DMS79 (cell line): ENCODE data around the gene PRSS48.
"Not testable (repeated sequence)": the region's sequence is repeated elsewhere in the genome, so short reads cannot be mapped to it uniquely, and the experiment has no call there.

Source experiments
- DNase-seq: peaks from one replicate; lab custom pipeline; 2025; lab: John Stamatoyannopoulos, UW

PRSS48 gene

DNA sequence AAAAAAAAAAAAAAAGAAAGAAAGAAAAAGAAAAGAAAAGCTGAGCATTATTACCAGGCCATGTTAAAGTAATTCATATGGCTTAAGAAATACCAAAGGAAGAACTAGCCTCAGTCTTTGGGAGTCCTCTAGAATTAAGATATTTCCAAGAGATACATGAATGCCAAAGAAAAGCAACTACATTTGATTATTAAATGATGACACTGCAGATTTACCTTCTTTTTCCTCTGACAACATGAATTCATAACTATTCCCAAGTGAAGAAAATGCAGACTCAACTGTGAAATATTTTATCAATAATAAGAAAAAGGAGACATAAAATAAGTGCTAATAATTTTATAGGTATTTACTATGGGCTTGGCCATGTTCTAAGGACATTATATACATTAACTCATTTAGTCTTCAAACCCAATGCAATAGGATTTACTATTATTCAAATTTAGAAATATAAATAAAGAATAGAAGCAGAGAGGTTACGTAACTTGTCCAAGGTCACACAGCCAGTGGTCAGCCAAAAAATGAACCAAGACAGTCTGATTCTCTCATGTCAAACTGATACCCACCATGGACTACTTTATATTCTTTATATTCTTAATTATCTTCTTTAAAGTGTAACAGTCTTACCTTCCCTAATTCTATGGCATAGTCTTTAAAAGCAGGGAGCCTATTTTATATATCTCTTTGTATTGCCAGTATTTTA, 41.5 kb downstream of the PRSS48 start:
- no peak for DNase-seq

DNA sequence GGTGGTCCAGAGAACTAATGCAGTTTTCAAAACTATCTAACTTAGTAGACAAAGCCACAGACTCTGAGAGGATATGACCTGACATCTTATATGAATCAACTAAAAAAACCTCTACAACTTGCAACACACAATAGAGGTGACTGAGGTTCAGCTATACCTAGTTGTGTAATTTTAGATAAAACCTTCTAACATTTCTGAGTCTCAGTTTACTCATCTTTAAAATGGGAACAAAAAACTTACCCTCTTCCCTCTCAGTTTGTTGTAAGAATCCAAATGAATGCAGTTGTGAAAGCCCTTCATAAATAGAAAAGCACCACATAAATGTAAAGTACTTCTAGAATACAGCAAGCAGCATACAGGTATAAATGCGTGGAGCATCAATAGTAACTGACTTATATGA, 42.5 kb downstream of the PRSS48 start:
- DNase-seq: no peak

DNA sequence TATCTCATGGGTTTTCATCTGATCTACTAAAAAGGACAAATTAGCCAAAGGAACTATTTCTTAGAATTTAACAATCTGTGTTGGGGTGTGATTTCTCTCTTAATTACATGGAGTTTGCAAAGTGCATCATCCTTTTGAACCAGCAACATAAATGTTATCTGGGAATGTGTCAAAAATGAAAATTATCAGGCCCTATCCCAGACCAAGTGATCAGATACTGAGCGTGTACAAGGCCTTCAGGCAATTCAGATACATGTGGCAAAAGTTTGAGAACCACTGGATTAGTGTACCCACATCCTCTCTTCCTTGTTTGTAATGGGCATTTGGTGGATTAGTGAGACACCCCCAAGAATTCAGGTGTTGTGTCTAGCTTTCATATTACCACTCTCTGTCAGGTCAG, 44.6 kb downstream of the PRSS48 start:
- DNase-seq: no peak

DNA sequence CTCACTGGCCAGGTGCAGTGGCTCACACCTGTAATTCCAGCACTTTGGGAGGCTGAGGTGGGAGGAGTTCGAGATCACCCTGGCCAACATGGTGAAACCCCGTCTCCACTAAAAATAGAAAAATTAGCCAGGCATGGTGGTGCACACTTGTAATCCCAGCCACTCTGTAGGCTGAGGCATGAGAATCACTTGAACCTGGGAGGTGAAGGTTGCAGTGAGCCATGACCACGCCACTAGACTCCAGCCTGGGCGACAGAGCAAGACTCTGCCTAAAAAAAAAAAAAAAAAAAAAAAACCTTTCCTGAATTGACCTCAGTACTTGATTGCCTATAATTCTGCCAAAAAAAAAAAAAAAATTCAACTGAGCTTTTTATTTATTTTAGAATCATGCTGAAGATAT, 45.2 kb downstream of the PRSS48 start:
- DNase-seq: not testable (repeated sequence)

DNA sequence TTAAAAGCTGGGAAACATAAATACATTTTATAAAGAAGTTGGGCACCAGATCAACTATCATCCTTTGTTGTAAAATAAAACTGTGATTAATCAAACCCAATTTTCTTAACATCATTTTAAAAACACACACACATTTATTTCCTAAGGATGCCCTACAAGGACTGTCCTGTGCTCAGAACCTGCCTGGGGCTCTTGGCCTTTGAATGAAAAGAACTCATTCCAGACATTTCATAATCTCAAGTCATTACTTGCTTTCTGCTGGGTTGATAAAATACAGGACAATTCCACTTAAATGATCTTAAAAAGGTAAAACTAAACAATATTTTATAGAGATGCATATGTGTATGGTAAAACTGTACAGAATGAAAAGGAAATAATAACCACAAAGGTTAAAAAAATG, 45.6 kb downstream of the PRSS48 start:
- DNase-seq: no peak

DNA sequence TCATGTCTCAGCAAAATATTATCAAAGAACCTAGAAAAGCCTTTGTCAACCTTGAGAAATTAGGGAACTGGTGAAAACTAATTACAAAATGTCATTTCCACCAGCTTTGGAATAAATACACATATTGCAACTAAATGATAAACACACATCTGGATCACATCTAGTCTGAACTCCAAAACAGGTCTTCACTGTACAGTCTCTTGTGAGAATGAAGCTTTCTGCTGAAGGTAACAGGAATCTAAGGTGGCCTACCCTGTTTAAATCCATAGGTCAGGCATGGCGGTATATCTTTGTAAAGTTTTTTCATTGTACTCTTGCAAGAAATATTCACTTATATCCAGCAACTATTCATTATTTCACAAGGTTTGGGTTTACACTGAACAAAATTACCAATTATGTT, 46.7 kb downstream of the PRSS48 start:
- no peak for DNase-seq

DNA sequence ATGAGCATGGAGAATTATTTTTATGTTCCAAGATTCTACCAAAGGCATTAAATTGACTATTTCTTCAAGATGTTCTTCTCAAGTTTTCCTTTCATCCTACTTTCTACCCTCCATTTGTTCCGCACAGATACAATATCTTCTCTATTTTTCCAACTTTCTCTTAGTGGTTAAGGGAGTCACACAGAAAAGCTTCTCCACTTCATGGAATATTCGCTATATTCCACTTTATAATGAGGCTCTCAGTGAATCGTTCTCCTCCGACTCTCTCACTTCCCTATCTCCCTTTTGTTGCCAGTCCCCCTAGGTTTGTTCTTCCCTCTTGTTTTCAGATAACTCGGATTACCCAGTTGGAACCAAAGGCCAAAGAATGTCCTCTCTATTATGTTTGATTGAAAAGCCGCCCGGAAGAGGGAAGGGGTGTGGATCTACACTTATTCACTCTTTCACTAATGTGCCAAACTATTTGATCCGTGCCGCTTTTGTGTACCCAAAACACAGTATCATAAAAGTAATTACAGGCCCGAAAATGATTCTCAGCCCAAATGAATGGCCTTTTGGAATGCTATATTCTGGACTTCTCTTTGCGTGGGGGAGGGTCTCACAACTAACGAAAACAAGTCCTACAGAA, 47.3 kb downstream of the PRSS48 start:
- no peak for DNase-seq

DNA sequence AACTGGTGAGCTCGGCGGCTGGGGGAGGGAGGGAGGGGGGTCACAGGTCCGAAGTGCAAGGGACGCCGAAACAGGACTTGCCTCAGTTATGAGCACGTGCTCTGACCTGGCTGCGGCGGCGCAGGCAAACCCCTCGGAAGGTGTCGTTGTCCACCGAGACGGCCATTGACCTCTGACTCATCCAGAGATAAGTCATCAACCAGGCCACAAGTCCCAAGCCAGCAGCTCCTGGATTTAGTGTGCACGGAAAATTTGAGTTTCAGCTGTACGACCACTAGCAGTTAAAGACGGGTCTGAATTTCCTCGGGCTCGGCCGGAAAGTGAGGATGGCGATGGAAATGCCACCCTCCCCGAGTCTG, 47.8 kb downstream of the PRSS48 start:
- DNase-seq: no peak

DNA sequence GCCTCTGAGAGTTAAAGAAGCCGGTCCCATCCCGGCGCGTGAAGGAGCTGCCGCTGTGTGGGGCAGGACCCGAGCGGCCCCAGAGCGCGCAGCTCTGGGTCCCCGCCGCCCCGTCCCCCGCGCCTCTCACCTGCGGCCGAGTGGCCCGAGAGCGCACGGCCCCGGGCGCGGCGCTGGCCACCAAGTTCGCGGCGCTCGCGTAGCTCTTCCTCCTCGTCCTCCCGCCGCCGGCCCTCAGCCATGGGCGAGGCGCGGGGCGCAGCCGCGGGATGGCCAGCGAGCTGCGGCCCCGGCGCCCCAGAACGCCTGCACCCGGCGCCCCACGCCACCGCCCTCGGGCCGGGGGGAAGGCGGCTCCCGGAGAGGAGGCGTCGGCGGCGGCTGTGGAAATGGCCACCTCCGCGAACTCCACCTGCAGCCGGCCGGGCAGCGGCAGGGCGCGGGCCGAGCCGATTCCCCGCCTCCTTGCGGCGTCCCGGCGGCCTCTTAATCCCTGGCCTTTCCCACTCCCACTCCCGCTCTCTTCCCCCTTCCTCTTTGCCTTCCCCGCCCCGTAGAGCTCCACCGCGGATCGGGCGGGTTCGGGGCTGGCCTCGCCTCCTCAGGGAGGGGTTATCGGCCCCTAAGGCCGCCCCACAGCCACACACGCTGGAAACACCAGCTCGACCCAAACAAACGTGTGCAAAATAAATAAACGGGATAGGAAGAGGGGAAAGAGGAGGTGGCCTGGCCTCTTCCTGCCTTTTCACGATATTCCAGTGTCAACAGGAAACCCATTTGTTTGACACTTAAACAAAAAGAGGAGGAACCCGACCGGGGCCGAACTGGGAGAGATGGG, 48.4 kb downstream of the PRSS48 start, which contains the start of gene SH3D19:
TSS of gene SH3D19 (minus strand) at position 495 of the 838 bp plus-strand sequence. CDS start at position 242, 253 bp downstream.
- no peak for DNase-seq

DNA sequence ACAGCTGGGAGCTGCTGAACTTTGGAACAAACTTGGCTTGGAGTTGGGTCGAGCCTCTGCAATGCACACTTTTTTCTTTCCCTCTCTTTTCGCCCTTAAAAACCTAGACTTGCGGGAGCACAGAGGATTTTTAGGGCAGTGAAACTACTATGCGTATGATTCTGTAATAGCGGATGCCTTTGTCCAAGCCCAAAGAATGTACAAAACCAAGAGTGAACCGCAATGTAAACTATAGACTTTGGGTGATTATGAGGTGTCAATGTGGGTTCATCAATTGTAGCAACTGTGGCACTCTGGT, 48.9 kb downstream of the PRSS48 start:
- no peak for DNase-seq

DNA sequence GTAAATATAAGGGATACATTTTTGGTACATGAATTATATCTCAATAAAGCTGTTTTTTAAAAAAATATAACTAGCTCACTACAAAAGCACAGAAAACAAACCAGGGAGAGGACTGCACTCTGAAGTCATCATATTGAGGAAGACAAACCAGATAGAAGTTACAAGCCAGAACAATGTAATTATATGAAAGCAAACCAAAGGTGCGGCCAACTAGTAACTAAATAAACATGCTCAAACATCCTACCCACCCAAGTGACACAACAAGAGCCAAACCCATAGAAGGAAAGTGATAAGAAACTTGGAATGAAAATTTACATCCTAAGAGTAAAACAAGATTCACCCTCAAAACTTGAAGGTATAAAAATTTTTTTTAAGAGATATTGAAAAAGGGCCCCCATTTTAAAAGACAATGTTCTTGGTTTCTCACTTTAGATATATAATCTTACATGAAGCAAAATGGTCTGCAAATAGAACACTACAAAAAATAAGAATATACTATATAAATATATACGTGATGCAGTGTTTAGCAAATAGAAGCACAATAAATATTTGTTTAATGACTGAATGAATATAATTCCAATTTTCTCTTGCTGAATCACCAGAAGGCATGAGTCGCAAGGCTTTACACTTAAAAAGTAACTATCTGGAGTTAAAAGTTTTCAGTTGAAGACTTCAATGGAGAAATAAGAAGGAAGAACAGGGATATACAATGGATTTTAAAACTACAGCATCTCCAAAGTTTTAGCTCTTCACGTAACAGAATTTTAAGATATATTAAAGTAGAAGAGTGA, 52.5 kb downstream of the PRSS48 start:
- no peak for DNase-seq

DNA sequence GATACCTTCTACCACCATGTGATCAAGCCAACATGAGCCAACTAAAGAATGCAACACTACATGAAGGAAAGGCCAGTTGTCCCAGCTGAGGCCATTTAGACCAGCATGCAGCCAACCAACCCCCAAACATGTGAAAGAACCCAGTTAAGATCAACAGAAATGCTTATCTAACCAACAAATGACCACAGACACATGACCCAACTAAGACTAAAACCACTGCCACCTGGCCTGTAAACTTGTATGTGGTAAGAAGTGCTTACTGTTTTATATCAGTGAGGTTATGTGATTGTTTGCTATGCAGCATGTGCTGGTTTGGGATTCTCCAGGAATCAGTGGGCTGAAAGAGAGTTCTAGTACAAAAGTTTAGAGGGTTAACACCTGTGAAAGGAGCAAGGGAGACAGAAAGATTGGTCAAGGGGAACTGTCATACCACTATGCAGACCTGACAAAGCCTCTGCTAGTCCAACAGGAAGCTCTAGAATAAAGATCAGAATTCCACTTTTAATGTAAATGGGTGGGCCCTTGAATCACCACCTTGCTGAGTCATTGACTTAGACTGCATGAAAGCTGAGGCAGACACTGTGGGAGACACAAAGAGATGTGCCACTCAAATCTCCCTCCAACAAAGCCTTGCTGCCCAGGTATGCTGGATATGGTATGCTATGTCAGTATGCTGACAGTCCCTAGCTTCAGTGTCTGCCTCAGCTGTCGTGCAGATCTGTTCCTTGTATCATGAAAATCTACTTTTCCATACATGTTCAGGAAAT, 54.5 kb downstream of the PRSS48 start:
- no peak for DNase-seq

DNA sequence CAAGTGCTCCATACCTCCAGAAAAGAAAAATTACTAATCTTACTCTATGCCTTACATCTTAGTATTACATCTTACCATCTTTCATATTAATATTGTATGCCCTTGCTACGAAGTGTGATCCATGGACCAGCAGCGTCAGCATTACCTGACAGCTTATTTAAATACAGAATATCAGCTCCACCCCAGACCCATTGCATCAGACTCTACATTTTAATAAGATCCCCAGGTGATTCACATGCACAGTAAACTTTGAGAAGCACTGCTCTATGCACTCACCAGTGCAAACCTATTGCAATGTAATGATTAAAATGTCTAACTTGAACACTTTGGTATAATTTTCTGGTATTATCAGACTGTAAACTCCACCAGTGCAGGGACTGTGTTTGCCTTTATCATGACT, 62.5 kb downstream of the PRSS48 start:
- DNase-seq: no peak

DNA sequence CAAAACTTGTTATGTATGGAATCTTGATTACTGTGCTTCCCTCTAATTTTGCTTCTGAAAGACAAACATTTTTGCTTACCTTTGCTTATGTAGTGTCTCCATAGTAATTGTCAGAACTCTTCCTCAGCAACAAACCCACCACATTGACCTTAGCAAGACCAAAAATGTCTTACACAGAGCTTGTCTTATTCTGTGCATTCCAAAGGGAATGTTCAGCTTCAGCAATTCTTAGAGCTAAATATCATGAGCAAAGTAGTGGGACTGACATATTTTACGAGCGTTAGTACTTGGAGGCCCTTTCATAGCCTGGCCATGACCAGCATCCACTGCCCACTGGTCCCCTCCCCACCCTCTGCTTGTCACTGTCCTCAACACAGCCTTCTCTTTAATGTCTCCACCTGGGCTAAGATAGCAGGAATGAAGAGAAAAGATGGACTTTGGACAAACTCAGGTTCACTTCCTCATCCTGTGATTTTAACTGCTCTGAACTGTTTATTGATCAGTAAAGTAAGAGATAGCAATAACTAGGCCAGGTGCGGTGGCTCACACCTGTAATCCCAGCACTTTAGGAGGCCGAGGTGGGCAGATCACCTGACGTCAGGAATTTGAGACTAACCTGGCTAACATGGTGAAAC, 63.9 kb downstream of the PRSS48 start:
- DNase-seq: no peak
